ENCODE results near the gene DLEC1. TPM values are rescaled to one million over a fixed set of nuclear protein-coding genes. Genes with fewer than 3 reads are reported as not detected.

The DLEC1 gene
- total RNA-seq, 1 donor from 2014 or later: 0.10 TPM

GRCh38 chr3:38108649-38109579 is 69.9 kb downstream of the DLEC1 start:
- DNase-seq: no peak

- DNase-seq: no peak
These were observed 70.7 kb downstream of the DLEC1 start for GRCh38 chr3:38109580-38110313.

- no peak for DNase-seq
These were observed 71.5 kb downstream of the DLEC1 start for GRCh38 chr3:38110314-38111050.

- DNase-seq: no peak
These were observed 72.2 kb downstream of the DLEC1 start for GRCh38 chr3:38111201-38111600.

GRCh38 chr3:38111696-38112377 is 72.8 kb downstream of the DLEC1 start:
- DNase-seq: peak; percentile 15

GRCh38 chr3:38112378-38112761 is 73.4 kb downstream of the DLEC1 start:
- no peak for DNase-seq

- DNase-seq: no peak
These were observed 75.3 kb downstream of the DLEC1 start for GRCh38 chr3:38114052-38114874.

- no peak for DNase-seq
These were observed 76.1 kb downstream of the DLEC1 start for GRCh38 chr3:38114875-38115644.

GRCh38 chr3:38115645-38116427 is 76.8 kb downstream of the DLEC1 start:
- DNase-seq: no peak

GRCh38 chr3:38116471-38117162 is 77.6 kb downstream of the DLEC1 start:
- DNase-seq: no peak

GRCh38 chr3:38117163-38117716 is 78.2 kb downstream of the DLEC1 start:
- DNase-seq: no peak

- peak; percentile 59 for DNase-seq
These were observed 78.9 kb downstream of the DLEC1 start for GRCh38 chr3:38117748-38118420.

- DNase-seq: no peak
These were observed 79.6 kb downstream of the DLEC1 start for GRCh38 chr3:38118421-38119247.

GRCh38 chr3:38119248-38119544 is 80.2 kb downstream of the DLEC1 start:
- DNase-seq: no peak

- no peak for DNase-seq
These were observed 81.0 kb downstream of the DLEC1 start for GRCh38 chr3:38119821-38120692.

Data from tongue (tissue), 2 donors.